GM18951 (cell line): Measurements from ENCODE around the gene DLL4.
"Not testable (repeated sequence)": the region's sequence is repeated elsewhere in the genome, so short reads cannot be mapped to it uniquely, and the experiment has no call there.

ENCODE experiments used
- POLR2A ChIP-seq: IDR thresholded peaks from 4 replicates; pipeline ENCODE4 v1.6.1; 2011; ENCODE audit warnings: mild to moderate bottlenecking; ENCODE audit not compliant: insufficient read length, insufficient read depth; ENCODE audit errors: extremely low read depth
- in situ Hi-C: fragments of 300-500 bp; cut with MboI; formaldehyde crosslinking; loops from one replicate; pipeline ENCODE4 v1.12.0; 2022; ENCODE audit warnings: low sequenced_read_pairs, mixed read lengths, inconsistent platforms; ENCODE audit not compliant: unreplicated experiment

DLL4 gene

DNA sequence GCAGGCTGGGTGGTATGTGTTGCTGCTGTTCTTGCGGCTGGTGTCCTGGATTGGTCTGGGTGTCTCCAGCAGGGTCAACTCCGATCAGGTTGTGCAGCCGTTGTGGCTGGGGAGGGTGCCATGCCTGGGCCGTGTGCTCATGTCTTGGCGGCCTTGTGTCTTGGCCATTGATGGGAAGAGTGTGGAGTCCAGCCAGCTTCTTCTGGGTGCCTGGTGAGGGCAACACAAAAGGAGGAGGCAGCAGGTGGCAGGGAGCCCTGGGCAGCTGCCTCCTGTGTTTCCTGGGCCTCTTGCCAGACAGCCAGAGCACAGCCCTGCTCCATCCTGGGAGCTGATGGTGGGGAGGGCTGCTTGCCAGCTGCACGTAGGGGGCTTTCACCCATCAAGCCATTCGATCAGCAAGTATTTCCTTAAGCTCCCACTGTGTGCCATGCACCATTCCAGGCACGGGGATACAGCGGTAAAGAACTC lies 28.5 kb downstream of the DLL4 start:
- no peak for TF ChIP-seq POLR2A
- in situ Hi-C loops = no loop called here

- TF ChIP-seq POLR2A = no peak
- in situ Hi-C loops = no loop called here
Measured at GRCh38 chr15:40958146-40958545, 29.0 kb downstream of the DLL4 start.

DNA sequence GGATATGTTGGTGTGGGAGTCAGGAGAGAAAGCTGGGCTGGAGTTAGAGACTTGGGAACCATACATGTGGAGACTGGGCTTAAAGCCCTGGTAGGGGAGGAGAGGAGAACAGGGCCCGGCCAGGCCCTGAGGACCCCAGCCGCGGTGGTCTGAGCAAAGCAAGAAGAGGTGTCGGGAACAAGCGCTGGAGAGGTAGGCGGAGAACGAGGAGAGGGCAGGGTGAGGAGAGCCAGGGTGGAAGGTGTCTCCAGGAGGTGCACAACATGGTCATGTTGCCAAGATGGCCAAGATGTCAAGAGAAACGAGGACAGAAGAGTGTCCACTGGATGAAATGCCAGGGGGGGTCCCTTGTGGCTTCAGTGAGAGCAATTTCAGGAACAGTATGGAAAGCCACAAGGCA lies 29.6 kb downstream of the DLL4 start:
- no peak for TF ChIP-seq POLR2A
- in situ Hi-C loops = no loop called here

GRCh38 chr15:40959331-40960141 lies 30.4 kb downstream of the DLL4 start:
- in situ Hi-C loops = no loop called here
- TF ChIP-seq POLR2A = no peak

DNA sequence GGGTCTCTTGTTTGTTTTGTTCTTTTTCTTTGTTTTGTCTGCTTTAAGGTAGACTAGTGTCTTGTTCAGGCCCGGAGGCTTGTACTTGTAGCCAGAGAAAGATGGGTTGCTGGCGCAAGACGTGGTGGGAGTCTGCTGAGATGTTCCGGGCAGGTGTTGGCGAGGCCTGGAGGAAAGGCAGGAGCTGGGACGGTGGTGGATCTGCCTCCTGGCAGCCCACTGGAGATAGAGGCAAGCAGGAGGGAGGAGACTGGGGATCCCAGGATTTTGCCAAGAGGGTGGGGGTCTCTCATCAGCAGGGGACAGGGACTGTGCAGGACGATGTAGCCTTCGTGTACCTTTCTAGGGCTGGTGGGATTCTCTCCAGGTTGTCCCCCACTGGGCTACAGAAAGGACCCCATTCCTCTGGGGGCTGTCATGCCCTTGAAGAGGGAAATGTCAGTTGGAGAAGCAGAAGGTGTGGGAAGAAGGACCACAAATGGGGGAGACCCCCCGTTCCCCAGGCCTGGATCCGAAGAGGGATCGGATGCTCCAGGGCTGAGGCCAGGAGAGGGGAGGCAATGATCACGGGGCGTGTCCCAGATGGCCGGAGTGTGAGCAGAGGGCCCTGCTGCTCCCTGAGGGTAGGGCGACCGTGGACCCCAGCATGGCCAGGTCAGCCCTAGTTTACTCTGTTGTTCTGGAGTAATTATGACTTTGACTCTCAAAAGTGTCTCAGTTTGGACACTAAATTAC lies 31.2 kb downstream of the DLL4 start:
- in situ Hi-C loops = no loop called here
- no peak for TF ChIP-seq POLR2A

DNA sequence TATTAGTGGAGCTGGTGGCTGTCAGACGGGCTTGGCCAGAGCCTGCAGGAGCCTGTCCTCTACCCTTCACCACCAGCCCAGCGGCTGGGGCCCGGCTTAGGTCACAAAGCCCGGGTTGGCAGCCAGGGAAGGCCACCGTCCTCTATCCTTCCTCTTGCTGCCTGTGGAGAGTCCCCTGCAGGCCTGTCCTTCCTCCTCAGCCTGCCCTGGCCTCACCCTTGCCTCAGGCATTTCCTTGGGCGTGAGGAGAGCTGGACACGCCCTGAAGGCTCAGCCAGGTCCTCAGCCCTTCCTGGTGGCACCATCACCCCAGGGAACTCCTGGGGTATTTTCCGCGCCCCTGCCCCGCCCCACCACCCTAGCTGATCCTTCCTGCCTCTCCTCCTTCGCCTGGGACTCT lies 31.8 kb downstream of the DLL4 start:
- no peak for TF ChIP-seq POLR2A
- in situ Hi-C loops = no loop called here

GRCh38 chr15:40961740-40962139 lies 32.6 kb downstream of the DLL4 start:
- in situ Hi-C loops = not testable (repeated sequence)

DNA sequence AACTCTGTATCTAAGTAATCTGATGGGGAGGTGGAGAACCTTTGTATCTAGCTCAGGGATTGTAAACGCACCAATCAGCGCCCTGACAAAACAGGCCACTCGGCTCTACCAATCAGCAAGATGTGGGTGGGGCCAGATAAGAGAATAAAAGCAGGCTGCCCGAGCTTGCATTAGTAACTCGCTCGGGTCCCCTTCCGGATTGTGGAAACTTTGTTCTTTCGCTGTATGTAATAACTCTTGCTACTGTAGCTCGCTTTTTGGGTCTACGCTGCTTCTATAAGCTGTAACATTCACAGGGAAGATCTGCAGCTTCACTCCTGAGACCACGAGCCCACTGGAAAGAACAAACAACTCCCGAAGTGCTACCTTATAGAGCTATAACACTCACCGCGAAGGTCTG lies 33.2 kb downstream of the DLL4 start:
- in situ Hi-C loops = not testable (repeated sequence)

GRCh38 chr15:40963201-40963600 lies 34.1 kb downstream of the DLL4 start:
- TF ChIP-seq POLR2A = no peak
- in situ Hi-C loops = no loop called here

DNA sequence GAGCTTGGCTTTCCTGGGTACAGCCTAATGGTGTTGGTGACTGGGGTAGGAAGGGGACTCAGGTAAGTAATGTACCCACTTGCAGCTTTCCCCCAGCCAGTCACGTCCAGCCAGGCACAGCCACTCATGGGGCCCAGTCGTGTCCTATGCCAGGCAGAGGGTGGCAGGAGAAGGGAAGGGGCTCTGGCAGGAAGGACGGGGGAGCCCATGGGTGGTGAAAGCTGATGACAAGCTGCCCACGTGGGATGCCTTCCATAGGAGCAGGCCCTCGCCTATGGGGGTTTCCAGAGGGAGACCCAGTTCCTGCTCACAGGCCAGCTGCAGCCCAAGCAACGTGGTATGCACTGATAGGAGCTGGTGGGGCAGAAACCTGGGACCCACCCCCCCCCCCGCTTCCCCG lies 34.9 kb downstream of the DLL4 start:
- in situ Hi-C loops = no loop called here
- no peak for TF ChIP-seq POLR2A

DNA sequence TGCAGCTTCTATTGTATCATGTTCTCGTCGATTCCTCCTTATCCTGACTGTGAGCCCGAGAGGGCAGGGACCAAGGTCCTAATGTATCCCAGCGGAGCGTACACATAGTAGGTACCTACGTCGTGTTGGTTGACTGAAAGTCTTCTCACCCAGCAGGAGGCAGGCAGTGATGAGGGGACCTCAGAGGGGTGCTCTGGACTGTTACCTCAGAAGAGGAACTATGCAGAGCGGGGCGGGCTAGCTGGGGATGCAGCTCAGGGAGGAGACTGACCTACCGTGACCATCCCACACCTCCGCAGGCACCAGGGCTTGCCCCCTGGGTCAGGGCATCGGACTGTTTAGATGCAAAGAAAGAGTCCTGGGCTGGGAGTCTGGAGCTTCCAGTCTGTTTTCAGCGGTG lies 35.5 kb downstream of the DLL4 start:
- in situ Hi-C loops = no loop called here
- TF ChIP-seq POLR2A = no peak

- TF ChIP-seq POLR2A = no peak
- in situ Hi-C loops = no loop called here
Measured at GRCh38 chr15:40968290-40969085, 39.3 kb downstream of the DLL4 start.

GRCh38 chr15:40969363-40969762 lies 40.2 kb downstream of the DLL4 start:
- in situ Hi-C loops = no loop called here
- TF ChIP-seq POLR2A = no peak
